H9 (cell line): Measurements from ENCODE around the gene SRSF4. TPM values are rescaled to one million over a fixed set of nuclear protein-coding genes. Genes with fewer than 3 reads are reported as not detected.

Experiments
- DNase-seq: peaks from one replicate; pipeline ENCODE4 v3.0.0-alpha.2; 2017
- H2AFZ ChIP-seq: one replicate; pipeline ENCODE4 v1.6.1; 2013; ENCODE audit warnings: mild to moderate bottlenecking, low read length, control low read depth, moderate library complexity
- H2AK5ac ChIP-seq: 2 replicates; pipeline ENCODE4 v1.6.1; 2013; ENCODE audit warnings: low read length, control low read depth, mixed read lengths; ENCODE audit not compliant: insufficient read length
- H2BK120ac ChIP-seq: one replicate; pipeline ENCODE4 v1.6.1; 2013; ENCODE audit warnings: low read depth, mild to moderate bottlenecking, low read length, control low read depth, inconsistent platforms; ENCODE audit not compliant: poor library complexity, severe bottlenecking
- H2BK12ac ChIP-seq: 2 replicates; pipeline ENCODE4 v1.6.1; 2013; ENCODE audit warnings: low read length, control low read depth, mixed read lengths, low read depth; ENCODE audit not compliant: insufficient read length
- H2BK15ac ChIP-seq: 2 replicates; pipeline ENCODE4 v1.6.1; 2013; ENCODE audit warnings: low read depth, low read length, control low read depth
- H2BK20ac ChIP-seq: one replicate; pipeline ENCODE4 v1.6.1; 2013; ENCODE audit warnings: low read depth, mild to moderate bottlenecking, low read length, control low read depth, inconsistent platforms; ENCODE audit not compliant: poor library complexity, severe bottlenecking
- H2BK5ac ChIP-seq: 2 replicates; pipeline ENCODE4 v1.6.1; 2013; ENCODE audit warnings: low read length, control low read depth, mixed read lengths; ENCODE audit not compliant: insufficient read length
- H3K14ac ChIP-seq: 2 replicates; pipeline ENCODE4 v1.6.1; 2013; ENCODE audit warnings: low read length, control low read depth; ENCODE audit not compliant: insufficient read depth
- H3K18ac ChIP-seq: 2 replicates; pipeline ENCODE4 v1.6.1; 2013; ENCODE audit warnings: low read depth, mild to moderate bottlenecking, mixed read lengths, low read length, control low read depth; ENCODE audit not compliant: insufficient read length
- H3K23ac ChIP-seq: 2 replicates; pipeline ENCODE4 v1.6.1; 2013; ENCODE audit warnings: low read length, control low read depth, mixed read lengths, low read depth; ENCODE audit not compliant: insufficient read length
- H3K23me2 ChIP-seq: 2 replicates; pipeline ENCODE4 v1.6.1; 2013; ENCODE audit warnings: low read depth, mild to moderate bottlenecking, mixed read lengths, low read length, control low read depth; ENCODE audit not compliant: insufficient read length, poor library complexity, severe bottlenecking
- H3K27ac ChIP-seq: 2 replicates; pipeline ENCODE4 v1.5.1; 2013; ENCODE audit warnings: low read length, control low read depth, mixed read lengths, low read depth; ENCODE audit not compliant: insufficient read length
- H3K27me3 ChIP-seq: 2 replicates; pipeline ENCODE4 v1.6.1; 2013; ENCODE audit warnings: low read length, control low read depth, inconsistent platforms; ENCODE audit not compliant: insufficient read depth
- H3K4ac ChIP-seq: 2 replicates; pipeline ENCODE4 v1.6.1; 2013; ENCODE audit warnings: low read depth, mild to moderate bottlenecking, control low read depth, inconsistent platforms, low read length, moderate library complexity
- H3K4me1 ChIP-seq: 2 replicates; pipeline ENCODE4 v1.6.1; 2013; ENCODE audit warnings: low read length, control low read depth, inconsistent platforms; ENCODE audit not compliant: insufficient read depth
- H3K4me2 ChIP-seq: 2 replicates; pipeline ENCODE4 v1.6.1; 2013; ENCODE audit warnings: low read length, control low read depth, mixed read lengths; ENCODE audit not compliant: insufficient read length, insufficient read depth
- H3K56ac ChIP-seq: 2 replicates; pipeline ENCODE4 v1.6.1; 2013; ENCODE audit warnings: low read depth, mild to moderate bottlenecking, mixed read lengths, low read length, control low read depth; ENCODE audit not compliant: insufficient read length
- H3K79me1 ChIP-seq: 2 replicates; pipeline ENCODE4 v1.6.1; 2013; ENCODE audit warnings: low read depth, mild to moderate bottlenecking, moderate library complexity, low read length, control low read depth, inconsistent platforms; ENCODE audit not compliant: insufficient read depth, poor library complexity, severe bottlenecking
- H3K79me2 ChIP-seq: 2 replicates; pipeline ENCODE4 v1.6.1; 2013; ENCODE audit warnings: low read length, control low read depth, inconsistent platforms; ENCODE audit not compliant: insufficient read depth
- H3K9ac ChIP-seq: 2 replicates; pipeline ENCODE4 v1.6.1; 2013; ENCODE audit warnings: low read length, control low read depth, mixed read lengths; ENCODE audit not compliant: insufficient read length; ENCODE audit errors: extremely low read depth
- H3K9me3 ChIP-seq: one replicate; pipeline ENCODE4 v1.6.1; 2013; ENCODE audit warnings: low read depth, low read length, inconsistent platforms; ENCODE audit not compliant: control insufficient read depth
- H3T11ph ChIP-seq: one replicate; pipeline ENCODE4 v1.6.1; 2013; ENCODE audit warnings: mild to moderate bottlenecking, low read length, control low read depth, inconsistent platforms
- H4K20me1 ChIP-seq: one replicate; pipeline ENCODE4 v1.6.1; 2013; ENCODE audit not compliant: control insufficient read depth, insufficient read length, insufficient read depth
- H4K5ac ChIP-seq: 2 replicates; pipeline ENCODE4 v1.6.1; 2013; ENCODE audit warnings: low read depth, mild to moderate bottlenecking, mixed read lengths, low read length, control low read depth; ENCODE audit not compliant: insufficient read length
- H4K8ac ChIP-seq: replicated peaks from 2 replicates; pipeline ENCODE4 v1.6.1; 2013; ENCODE audit warnings: low read length, control low read depth, mixed read lengths, low read depth; ENCODE audit not compliant: insufficient read length
- H4K91ac ChIP-seq: 2 replicates; pipeline ENCODE4 v1.6.1; 2013; ENCODE audit warnings: low read depth, mild to moderate bottlenecking, moderate library complexity, mixed read lengths, low read length, control low read depth; ENCODE audit not compliant: insufficient read length
- H3K27ac Mint-ChIP-seq, 3 experiments: 2 replicates in 2 of 3; 3 replicates in 1 of 3; pipeline ENCODE4 v1.8.0; 2020 to 2021; ENCODE audit warnings: mixed read lengths in 3 of 3, mild to moderate bottlenecking in 1 of 3, moderate library complexity in 1 of 3
- H3K27me3 Mint-ChIP-seq: 2 replicates; pipeline ENCODE4 v1.8.0; 2021; ENCODE audit warnings: low read depth, mild to moderate bottlenecking, moderate library complexity, mixed read lengths
- H3K36me3 Mint-ChIP-seq, 3 experiments: 2 replicates in 2 of 3; 3 replicates in 1 of 3; pipeline ENCODE4 v1.8.0; 2020 to 2021; ENCODE audit warnings: low read depth in 3 of 3, mixed read lengths in 3 of 3; ENCODE audit not compliant: insufficient read depth in 1 of 3
- H3K4me1 Mint-ChIP-seq, 2 experiments: 2 replicates each; pipeline ENCODE4 v1.8.0; 2020; ENCODE audit warnings: mixed read lengths in 2 of 2
- H3K4me3 Mint-ChIP-seq, 2 experiments: 2 replicates in 1 of 2; 3 replicates in 1 of 2; pipeline ENCODE4 v1.8.0; 2020 to 2021; ENCODE audit warnings: mild to moderate bottlenecking in 2 of 2, mixed read lengths in 2 of 2, moderate library complexity in 1 of 2
- H3K9me3 Mint-ChIP-seq, 2 experiments: 2 replicates in 1 of 2; 3 replicates in 1 of 2; pipeline ENCODE4 v1.8.0; 2020; ENCODE audit warnings: mild to moderate bottlenecking in 2 of 2, mixed read lengths in 2 of 2, moderate library complexity in 1 of 2
- WGBS: extraction: QIAGEN DNeasy Blood & Tissue Kit; methylation state at CpG from one replicate; pipeline ENCODE4 v1.1.7; 2013; ENCODE audit warnings: missing lambda C conversion rate, low lambda C conversion rate, mixed read lengths; ENCODE audit not compliant: insufficient read length; ENCODE audit errors: extremely low coverage; 5-methylcytosine and 5-hydroxymethylcytosine counted together
- total RNA-seq: library from RNA; stranded (reverse); gene quantifications from 2 replicates; pipeline ENCODE4 v1.2.1, GENCODE V29; 2021
- TF ChIP-seq, protein P1 (sequence below): fragments of 200-600 bp; sonication (generic); conservative IDR thresholded peaks from 3 replicates; pipeline ENCODE4 v1.8.0; 2021; ENCODE audit warnings: antibody characterized with exemption, mild to moderate bottlenecking

Gene SRSF4
- total RNA-seq, 1 experiment from 2014 or later: 90.6 TPM

DNA sequence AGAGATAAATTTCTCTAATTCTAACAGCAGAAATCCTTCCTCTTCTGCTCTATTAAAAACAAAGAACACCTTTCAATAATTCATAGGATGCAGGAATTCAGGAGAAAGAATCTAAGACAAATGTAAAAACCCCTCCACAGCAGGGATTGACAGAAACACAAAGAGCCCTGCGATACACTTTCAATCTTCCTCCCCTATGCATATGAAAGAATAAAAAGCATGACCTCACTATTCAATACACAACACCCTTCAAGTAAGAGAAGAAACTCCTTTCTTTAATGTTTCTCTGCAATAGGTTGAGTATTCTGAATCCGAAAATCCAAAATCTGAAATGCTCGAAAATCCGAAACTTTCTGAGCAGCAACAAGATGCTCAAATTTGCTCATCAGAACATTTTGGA, 17.1 kb downstream of the SRSF4 start:
- peaks cover 7% of the 10 kb centered on the region; the same call in 1 of the 2 replicates for H3K79me2 ChIP-seq
- H3K18ac ChIP-seq: no peak overlapping the region
- H2BK15ac ChIP-seq: no peak overlapping the region
- Mint-ChIP-seq H3K4me1 (peaks cover 56 to 58% of the 10 kb centered on the region in 2 experiments), H3K36me3 (peaks cover 8 to 36% (median 23%) of the 10 kb centered on the region in 3 experiments), H3K27ac (peak overlapping the region; percentile 92 to 99 (median 99); a peak in 6 of 7 replicates), H3K27me3 (no peaks in the 10 kb centered on the region), H3K9me3 (no peaks in the 10 kb centered on the region; a peak in 1 of 5 replicates), H3K4me3 (peak overlapping the region; percentile 46 to 66)
- DNase-seq: no peak
- no peak overlapping the region for H2AK5ac ChIP-seq
- TF ChIP-seq, protein P1, sequence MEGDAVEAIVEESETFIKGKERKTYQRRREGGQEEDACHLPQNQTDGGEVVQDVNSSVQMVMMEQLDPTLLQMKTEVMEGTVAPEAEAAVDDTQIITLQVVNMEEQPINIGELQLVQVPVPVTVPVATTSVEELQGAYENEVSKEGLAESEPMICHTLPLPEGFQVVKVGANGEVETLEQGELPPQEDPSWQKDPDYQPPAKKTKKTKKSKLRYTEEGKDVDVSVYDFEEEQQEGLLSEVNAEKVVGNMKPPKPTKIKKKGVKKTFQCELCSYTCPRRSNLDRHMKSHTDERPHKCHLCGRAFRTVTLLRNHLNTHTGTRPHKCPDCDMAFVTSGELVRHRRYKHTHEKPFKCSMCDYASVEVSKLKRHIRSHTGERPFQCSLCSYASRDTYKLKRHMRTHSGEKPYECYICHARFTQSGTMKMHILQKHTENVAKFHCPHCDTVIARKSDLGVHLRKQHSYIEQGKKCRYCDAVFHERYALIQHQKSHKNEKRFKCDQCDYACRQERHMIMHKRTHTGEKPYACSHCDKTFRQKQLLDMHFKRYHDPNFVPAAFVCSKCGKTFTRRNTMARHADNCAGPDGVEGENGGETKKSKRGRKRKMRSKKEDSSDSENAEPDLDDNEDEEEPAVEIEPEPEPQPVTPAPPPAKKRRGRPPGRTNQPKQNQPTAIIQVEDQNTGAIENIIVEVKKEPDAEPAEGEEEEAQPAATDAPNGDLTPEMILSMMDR: no peak
- H3K4me1 ChIP-seq: peaks cover 26% of the 10 kb centered on the region
- H3T11ph ChIP-seq: no peak overlapping the region
- peaks cover 2% of the 10 kb centered on the region for H4K20me1 ChIP-seq
- H3K23me2 ChIP-seq: no peaks in the 10 kb centered on the region
- no peaks in the 10 kb centered on the region for H3K9me3 ChIP-seq
- no peak overlapping the region for H4K91ac ChIP-seq
- peak overlapping the region; percentile 42 for H3K9ac ChIP-seq
- no peak overlapping the region for H2BK120ac ChIP-seq
- no peak overlapping the region for H2BK12ac ChIP-seq
- H3K23ac ChIP-seq: no peak overlapping the region
- no peak overlapping the region for H3K14ac ChIP-seq
- H2BK20ac ChIP-seq: no peak overlapping the region
- no peak overlapping the region for H2BK5ac ChIP-seq
- no peak overlapping the region for H4K8ac ChIP-seq
- H3K79me1 ChIP-seq: peaks cover 3% of the 10 kb centered on the region
- peak overlapping the region; percentile 44 for H3K4me2 ChIP-seq
- H3K4ac ChIP-seq: no peak overlapping the region
- H3K27me3 ChIP-seq: no peaks in the 10 kb centered on the region
- H2AFZ ChIP-seq: no peak overlapping the region
- H3K27ac ChIP-seq: peak overlapping the region; percentile 80
- H3K56ac ChIP-seq: no peak overlapping the region
- H4K5ac ChIP-seq: no peak overlapping the region
- no CpG with 5 or more reads among the region's 4 CpGs for WGBS
